ENCODE data around the gene RTN4RL1. TPM values are rescaled to one million over a fixed set of nuclear protein-coding genes. Genes with fewer than 3 reads are reported as not detected.
A peak's percentile ranks its signal among the peaks of the same experiment; 100 is the strongest.

The RTN4RL1 gene
- total RNA-seq, 1 donor from 2014 or later: 3.7 TPM

DNA sequence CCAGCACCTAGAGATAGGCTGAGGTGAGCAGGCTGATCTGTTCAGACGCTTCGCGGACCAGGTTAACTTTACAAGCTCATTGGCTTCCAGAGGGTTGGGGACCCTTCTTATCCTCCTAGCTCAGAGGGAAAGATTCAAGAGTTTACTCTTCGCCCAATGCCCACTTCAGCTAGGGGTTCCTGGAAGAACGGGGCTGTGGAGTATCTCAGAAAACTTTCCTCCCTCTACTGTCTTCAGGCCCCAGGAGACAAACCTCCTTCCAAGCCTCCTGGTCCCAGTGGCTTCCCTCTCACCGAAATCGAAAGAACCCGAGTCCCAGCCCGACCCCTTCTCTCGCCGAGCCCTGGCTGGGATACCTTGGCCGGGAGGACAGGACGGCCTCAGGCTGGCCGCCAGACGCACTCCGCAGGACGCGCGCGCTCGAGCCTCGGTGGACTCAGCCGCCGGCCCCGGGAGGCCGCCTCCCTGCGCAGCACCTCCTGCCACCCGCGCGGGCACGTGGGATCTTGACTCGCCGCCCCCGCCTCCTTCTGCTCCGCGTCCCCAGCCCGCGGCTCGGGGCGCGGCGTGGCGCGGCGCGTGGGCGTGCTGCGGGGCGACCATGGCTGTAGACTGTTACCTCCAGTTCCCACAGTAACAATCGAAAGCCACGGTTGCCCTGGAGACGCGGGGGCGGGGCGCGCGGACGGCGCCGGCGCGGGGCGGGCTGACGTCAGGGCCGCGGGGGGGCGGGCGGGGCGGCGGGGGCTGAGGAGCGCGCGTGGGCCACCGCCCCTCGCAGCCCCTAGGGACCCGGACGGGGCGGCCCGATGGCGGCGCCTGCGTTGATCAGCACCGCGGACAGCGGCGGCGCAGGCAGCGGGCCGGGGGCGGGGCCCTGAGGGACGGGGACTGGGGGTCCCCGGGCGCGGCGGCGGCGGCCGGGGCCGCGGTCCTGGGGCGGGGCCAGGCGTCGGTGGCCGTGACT lies 24.5 kb upstream of the RTN4RL1 start:
- intact Hi-C loops (cut with DNase I): loop anchor here (10.0 kb wide), 1 partner anchor 345 kb away; no protein-coding TSS in a partner anchor
- Histone ChIP-seq H3K9me3 (no peaks in the 10 kb centered on the region), H3K27ac (peak overlapping the region; percentile 27), H3K27me3 (no peaks in the 10 kb centered on the region), H3K4me1 (peaks cover 43% of the 10 kb centered on the region), H3K4me3 (peak overlapping the region; percentile 57 to 95), H3K36me3 (no peaks in the 10 kb centered on the region)
- TF ChIP-seq POLR2A (IDR thresholded peaks at IDR 0.05): no peak
- TF ChIP-seq, protein P1, sequence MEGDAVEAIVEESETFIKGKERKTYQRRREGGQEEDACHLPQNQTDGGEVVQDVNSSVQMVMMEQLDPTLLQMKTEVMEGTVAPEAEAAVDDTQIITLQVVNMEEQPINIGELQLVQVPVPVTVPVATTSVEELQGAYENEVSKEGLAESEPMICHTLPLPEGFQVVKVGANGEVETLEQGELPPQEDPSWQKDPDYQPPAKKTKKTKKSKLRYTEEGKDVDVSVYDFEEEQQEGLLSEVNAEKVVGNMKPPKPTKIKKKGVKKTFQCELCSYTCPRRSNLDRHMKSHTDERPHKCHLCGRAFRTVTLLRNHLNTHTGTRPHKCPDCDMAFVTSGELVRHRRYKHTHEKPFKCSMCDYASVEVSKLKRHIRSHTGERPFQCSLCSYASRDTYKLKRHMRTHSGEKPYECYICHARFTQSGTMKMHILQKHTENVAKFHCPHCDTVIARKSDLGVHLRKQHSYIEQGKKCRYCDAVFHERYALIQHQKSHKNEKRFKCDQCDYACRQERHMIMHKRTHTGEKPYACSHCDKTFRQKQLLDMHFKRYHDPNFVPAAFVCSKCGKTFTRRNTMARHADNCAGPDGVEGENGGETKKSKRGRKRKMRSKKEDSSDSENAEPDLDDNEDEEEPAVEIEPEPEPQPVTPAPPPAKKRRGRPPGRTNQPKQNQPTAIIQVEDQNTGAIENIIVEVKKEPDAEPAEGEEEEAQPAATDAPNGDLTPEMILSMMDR (IDR thresholded peaks at IDR 0.05): no peak
- no peak for TF ChIP-seq POLR2AphosphoS5 (IDR thresholded peaks at IDR 0.05; ENCODE audit: insufficient read depth in 1 of 2, low read depth in 1 of 2)
- no peak for DNase-seq (ENCODE audit: extremely low spot score in 2 of 2)

DNA sequence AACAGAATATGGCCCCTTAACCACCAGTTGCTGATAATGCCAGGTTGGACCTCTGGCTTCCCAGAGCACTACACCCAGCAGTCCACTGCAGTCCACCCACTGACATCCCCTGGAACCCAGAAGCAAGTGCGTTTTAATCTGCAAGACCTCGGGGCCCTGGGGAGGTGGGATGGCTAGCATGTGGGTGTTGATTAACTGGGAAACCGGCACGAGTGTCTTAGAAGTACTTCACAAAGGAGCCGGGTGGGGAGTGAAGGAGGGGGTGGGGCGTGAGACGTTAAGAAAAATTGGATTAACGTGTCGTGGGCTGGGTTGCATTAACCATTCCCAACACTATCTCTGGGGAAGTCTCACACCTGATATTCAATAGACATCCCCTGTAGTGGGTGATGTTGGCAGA lies 23.7 kb upstream of the RTN4RL1 start:
- TF ChIP-seq, protein P1 (IDR thresholded peaks at IDR 0.05): no peak
- TF ChIP-seq POLR2A (IDR thresholded peaks at IDR 0.05): no peak
- TF ChIP-seq POLR2AphosphoS5 (IDR thresholded peaks at IDR 0.05; ENCODE audit: insufficient read depth in 1 of 2, low read depth in 1 of 2): no peak
- no peak for DNase-seq (ENCODE audit: extremely low spot score in 2 of 2)
- peak overlapping the region in 1 of 2 donors; percentile 95 for H3K4me3 ChIP-seq
- intact Hi-C loops (cut with DNase I): no loop called here
- peaks cover 35% of the 10 kb centered on the region for H3K4me1 ChIP-seq
- H3K27me3 ChIP-seq: no peaks in the 10 kb centered on the region
- no peaks in the 10 kb centered on the region for H3K9me3 ChIP-seq
- no peaks in the 10 kb centered on the region for H3K36me3 ChIP-seq
- H3K27ac ChIP-seq: no peak overlapping the region

DNA sequence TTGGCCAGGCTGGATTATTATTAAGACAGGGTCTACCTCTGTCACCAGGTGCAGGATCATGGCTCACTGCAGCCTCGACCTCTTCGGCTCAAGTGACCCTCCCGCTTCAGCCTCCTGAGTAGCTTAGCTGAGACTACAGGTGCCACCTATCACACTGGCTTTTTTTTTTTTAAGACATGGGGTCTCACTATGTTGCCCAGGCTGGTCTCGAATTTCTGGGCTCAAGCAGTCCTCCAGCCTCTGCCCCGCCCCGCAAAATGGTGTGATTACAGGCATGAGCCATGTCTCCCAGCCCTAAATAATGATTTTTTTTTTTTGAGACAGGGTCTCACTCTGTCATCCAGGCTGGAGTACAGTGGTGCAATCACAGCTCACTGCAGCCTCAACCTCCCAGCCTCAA lies 22.5 kb upstream of the RTN4RL1 start:
- H3K27me3 ChIP-seq: no peaks in the 10 kb centered on the region
- no peak for TF ChIP-seq POLR2A (IDR thresholded peaks at IDR 0.05)
- TF ChIP-seq, protein P1 (IDR thresholded peaks at IDR 0.05): no peak
- no peak for TF ChIP-seq POLR2AphosphoS5 (IDR thresholded peaks at IDR 0.05; ENCODE audit: insufficient read depth in 1 of 2, low read depth in 1 of 2)
- intact Hi-C loops (cut with DNase I): no loop called here
- no peaks in the 10 kb centered on the region for H3K9me3 ChIP-seq
- no peak overlapping the region for H3K4me3 ChIP-seq
- no peak for DNase-seq (ENCODE audit: extremely low spot score in 2 of 2)
- H3K36me3 ChIP-seq: no peaks in the 10 kb centered on the region
- H3K4me1 ChIP-seq: peaks cover 32% of the 10 kb centered on the region
- H3K27ac ChIP-seq: no peak overlapping the region

DNA sequence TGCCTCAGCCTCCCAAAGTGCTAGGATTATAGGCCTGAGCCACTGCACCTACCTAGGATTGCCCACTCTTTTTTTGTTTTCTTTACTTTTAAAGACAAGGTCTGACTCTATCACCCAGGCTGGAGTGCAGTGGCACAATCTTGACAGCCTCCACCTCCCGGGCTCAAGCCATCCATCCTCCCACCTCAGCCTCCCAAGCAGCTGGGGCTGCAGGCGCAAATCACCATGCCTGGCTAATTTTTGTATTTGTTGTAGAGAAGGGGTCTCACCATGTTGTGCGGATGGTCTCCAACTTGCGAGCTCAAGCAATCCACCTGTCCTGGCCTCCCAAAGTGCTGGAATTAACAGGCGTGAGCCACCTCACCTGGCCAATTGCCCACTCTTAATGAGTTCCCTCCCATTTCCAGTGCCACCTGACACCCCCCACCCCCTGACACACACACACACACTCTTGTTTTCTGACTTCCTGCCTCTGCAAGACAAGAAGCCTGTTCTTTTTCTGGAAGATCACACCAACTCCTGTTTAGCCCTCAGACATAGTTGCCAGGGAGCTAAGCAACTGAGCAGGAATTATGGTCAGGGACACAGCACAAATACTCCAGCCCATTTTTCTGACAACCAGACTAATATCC lies 19.2 kb upstream of the RTN4RL1 start:
- H3K4me3 ChIP-seq: no peak overlapping the region
- no peaks in the 10 kb centered on the region for H3K36me3 ChIP-seq
- intact Hi-C loops (cut with DNase I): no loop called here
- no peaks in the 10 kb centered on the region for H3K27me3 ChIP-seq
- no peak for DNase-seq (ENCODE audit: extremely low spot score in 2 of 2)
- H3K27ac ChIP-seq: no peak overlapping the region
- H3K4me1 ChIP-seq: peaks cover 27% of the 10 kb centered on the region
- H3K9me3 ChIP-seq: no peaks in the 10 kb centered on the region
- TF ChIP-seq POLR2A (IDR thresholded peaks at IDR 0.05): no peak
- no peak for TF ChIP-seq POLR2AphosphoS5 (IDR thresholded peaks at IDR 0.05; ENCODE audit: insufficient read depth in 1 of 2, low read depth in 1 of 2)
- TF ChIP-seq, protein P1 (IDR thresholded peaks at IDR 0.05): no peak

All from vagina (tissue), 2 donors.